GM12873 (cell line): ENCODE measurements around the gene APLP2.

Experiments
- TF ChIP-seq, protein P1 (sequence below): IDR thresholded peaks from 2 replicates; pipeline ENCODE4 v1.5.1; 2012; ENCODE audit warnings: low read depth, mild to moderate bottlenecking, moderate library complexity, low read length, control low read depth; ENCODE audit not compliant: insufficient read depth; ENCODE audit errors: missing control alignments

Gene APLP2

GRCh38 chr11:130031945-130032344 is 37.7 kb upstream of the APLP2 start:
- TF ChIP-seq, protein P1, sequence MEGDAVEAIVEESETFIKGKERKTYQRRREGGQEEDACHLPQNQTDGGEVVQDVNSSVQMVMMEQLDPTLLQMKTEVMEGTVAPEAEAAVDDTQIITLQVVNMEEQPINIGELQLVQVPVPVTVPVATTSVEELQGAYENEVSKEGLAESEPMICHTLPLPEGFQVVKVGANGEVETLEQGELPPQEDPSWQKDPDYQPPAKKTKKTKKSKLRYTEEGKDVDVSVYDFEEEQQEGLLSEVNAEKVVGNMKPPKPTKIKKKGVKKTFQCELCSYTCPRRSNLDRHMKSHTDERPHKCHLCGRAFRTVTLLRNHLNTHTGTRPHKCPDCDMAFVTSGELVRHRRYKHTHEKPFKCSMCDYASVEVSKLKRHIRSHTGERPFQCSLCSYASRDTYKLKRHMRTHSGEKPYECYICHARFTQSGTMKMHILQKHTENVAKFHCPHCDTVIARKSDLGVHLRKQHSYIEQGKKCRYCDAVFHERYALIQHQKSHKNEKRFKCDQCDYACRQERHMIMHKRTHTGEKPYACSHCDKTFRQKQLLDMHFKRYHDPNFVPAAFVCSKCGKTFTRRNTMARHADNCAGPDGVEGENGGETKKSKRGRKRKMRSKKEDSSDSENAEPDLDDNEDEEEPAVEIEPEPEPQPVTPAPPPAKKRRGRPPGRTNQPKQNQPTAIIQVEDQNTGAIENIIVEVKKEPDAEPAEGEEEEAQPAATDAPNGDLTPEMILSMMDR: no peak

GRCh38 chr11:130032931-130033330 is 36.8 kb upstream of the APLP2 start:
- TF ChIP-seq, protein P1: no peak

DNA sequence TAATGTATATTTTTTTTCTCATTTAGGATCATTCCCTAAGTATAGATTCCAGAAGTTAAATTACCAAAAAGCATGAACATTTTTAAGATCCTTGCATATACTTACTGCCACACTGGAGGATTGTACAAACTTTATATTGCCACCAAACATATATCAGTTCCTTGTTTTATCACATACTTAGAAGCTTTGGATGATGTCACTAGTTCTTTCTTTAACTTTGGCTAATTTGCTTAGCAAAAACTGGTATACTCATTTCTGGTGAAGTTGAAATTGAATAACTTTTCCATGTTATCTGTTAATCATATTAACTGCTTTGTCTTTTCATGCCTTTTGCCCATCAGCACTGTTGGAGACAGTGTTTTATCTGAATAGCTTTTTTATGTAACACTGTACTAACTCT is 35.5 kb upstream of the APLP2 start:
- TF ChIP-seq, protein P1: no peak

DNA sequence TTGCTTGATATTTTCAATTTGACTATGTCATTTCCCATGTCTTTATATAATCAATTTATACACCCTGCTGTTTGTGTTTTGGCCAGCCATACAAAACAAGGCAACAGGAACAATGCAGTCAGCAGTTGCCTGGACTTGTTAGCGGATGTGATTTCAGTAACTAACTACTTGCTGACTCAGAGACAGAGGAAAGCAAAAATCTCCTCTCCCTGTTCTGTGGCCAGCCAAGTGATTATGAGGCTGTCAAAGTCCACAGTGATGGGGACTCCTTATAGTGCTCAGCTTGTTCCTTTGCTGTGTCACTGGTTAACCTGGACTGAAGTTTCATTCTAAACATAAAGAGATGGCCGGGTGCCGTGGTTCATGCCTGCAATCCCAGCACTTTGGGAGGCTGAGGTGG is 32.6 kb upstream of the APLP2 start:
- TF ChIP-seq, protein P1: no peak

GRCh38 chr11:130037881-130038585 is 31.7 kb upstream of the APLP2 start:
- TF ChIP-seq, protein P1: no peak

GRCh38 chr11:130040281-130040940 is 29.3 kb upstream of the APLP2 start:
- TF ChIP-seq, protein P1: no peak

- TF ChIP-seq, protein P1: no peak
Observed at GRCh38 chr11:130042093-130042591, 27.6 kb upstream of the APLP2 start.
